Stimulated activated naive CD4-positive, alpha-beta T cell (primary cell): ENCODE measurements around the gene POU4F2.
"Not testable (repeated sequence)": the region's sequence is repeated elsewhere in the genome, so short reads cannot be mapped to it uniquely, and the experiment has no call there.

Experiments used
- DNase-seq, 6 experiments: peaks; one replicate each; lab custom pipeline; 2025; lab: John Stamatoyannopoulos, UW

Gene POU4F2

DNA sequence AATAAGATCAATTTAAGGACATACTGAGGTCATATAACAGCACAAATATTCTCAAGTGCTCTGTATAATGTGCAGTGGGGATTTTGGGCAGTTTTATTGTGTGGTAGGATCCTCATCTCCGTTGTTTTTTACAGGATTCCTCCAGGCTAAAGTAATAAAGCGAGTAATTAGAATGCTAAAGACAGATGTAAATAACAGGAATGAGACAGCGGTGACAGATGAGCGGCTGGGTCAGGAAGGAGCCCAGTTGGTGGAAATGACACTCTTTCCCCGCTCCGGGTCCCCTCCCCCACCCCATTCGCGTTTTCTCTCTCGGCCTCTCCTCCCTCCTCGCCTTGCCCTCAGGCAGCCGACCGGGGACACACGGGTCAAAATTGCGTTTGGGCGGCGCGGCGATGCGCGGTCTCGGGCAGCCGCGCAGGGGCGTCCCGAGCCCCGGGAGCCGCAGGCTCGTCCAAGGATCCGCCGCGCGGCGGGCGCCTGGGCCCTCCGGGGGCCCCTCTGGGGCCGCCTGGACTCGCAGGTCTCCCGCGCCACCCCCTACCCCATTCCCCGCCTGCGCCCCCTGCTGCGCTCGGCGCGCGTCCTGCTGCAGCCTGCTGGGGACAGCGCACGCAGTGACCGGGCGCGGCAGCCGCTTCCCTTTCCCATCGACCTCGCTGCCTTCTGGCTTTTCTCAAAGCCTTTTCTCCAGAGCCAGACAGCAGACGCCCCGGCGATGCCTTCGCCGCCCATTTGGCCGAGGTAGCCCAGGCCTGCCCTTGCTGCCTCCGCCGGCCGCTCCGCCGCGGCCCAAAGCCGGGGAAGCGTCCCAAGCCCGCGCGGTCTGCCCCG lies 16.2 kb downstream of the POU4F2 start:
- no peak for DNase-seq

DNA sequence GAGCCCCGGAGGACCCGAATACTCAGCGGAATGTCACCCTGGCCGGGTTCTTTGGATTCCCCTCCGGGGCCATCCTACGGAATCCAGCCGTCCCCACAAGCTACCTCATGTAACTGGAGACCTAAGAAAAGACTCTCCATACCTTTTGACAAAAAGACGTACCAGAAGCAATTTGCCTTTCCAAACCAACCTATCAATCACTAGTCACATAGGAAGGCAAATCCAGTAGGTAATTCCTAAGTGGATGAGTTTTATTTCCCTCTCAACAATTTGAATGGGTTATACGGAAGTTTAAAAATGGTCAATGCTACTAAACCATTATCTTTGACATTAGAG lies 16.8 kb downstream of the POU4F2 start:
- DNase-seq, result no peak

DNA sequence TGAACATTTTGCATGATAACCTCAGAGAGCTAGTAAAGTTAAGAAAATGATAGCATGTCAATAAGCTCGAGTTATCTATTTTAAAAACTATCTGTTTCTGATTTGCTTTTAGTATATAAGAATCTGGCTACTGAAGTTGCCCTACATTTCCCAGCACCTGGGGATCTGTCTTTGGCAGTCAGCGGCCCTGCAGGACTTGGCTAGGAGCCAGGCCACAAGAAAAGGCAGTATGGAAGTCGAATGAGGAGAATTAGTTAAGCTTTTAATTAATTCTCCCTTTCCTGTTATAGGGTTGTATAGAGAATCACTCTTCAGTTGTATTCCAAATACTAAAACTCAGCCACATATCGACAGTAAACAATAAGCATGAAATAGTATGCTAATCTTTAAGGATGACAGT lies 22.7 kb downstream of the POU4F2 start:
- DNase-seq, result no peak

DNA sequence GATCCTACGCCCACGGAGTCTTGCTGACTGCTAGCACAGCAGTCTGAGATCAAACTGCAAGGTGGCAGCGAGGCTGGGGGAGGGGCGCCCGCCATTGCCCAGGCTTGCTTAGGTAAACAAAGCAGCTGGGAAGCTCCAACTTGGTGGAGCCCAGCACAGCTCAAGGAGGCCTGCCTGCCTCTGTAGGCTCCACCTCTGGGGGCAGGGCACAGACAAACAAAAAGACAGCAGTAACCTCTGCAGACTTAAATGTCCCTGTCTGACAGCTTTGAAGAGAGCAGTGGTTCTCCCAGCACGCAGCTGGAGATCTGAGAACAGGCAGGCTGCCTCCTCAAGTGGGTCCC lies 25.2 kb downstream of the POU4F2 start:
- not testable (repeated sequence) for DNase-seq

DNA sequence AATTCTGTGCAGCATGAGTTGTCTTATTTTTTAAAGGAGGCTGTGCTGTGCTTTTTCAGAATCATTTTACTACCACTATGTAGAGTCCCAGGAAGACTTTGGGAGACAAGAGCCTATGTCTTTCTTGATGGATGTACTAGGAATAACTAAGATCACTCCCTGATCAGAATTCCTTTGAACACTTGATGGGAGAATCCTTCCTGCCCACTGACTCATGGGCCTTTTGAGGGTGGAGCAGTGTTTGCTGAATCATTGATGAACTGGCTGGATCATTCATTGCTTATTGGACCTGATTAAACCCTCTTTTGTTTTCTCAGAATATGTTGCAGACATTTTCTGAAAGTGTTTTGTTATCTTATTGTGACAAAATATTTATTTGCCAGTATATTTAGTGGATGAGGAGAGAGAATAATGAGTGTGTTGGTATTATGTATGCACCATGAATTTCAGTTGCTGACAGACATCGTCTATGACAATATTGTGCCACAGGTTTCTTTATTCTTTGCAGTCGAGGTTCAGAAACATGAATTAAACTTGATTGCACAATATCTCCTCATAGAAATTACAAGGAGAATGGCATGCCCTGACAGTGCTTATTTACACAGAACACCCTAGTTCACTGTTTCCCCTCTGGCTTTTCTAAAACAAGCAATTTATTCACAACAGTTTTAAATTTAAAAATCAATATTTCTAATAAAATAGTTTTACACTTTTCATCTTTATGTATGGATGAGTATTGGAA lies 36.3 kb downstream of the POU4F2 start:
- DNase-seq, result no peak
